Measurements from ENCODE around the gene TLR9. TPM values are rescaled to one million over a fixed set of nuclear protein-coding genes. Genes with fewer than 3 reads are reported as not detected.
A peak's percentile ranks its signal among the peaks of the same experiment; 100 is the strongest.

The TLR9 gene
- total and polyA plus RNA-seq, 4 experiments from 2014 or later = 2.3 to 3.0 TPM; not detected in 2

GRCh38 chr3:52245322-52246263 lies 20.1 kb upstream of the TLR9 start, which contains the start of gene PPM1M:
Gene PPM1M, plus strand, starts transcription at chr3:52245759. Its CDS starts 66 bp downstream, at chr3:52245825.
- no peaks in the 10 kb centered on the region for H3K27me3 Mint-ChIP-seq
- Histone ChIP-seq H3K4me3 (ENCODE audit: low read length in 2 of 2) (peak within 1 kb of the TSS; percentile 88 to 95), H3K9me3 (ENCODE audit: control insufficient read depth in 1 of 2, low read length in 2 of 2) (no peaks in the 10 kb centered on the region), H3K4me1 (ENCODE audit: insufficient read depth, low read length) (peaks cover 85% of the 10 kb centered on the region), H3K27ac (ENCODE audit: low read depth, low read length) (peak within 1 kb of the TSS; percentile 90), H3K36me3 (ENCODE audit: insufficient read depth, low read length) (peaks cover 29% of the 10 kb centered on the region), H3K27me3 (ENCODE audit: insufficient read depth, low read length) (no peaks in the 10 kb centered on the region)
- CTCF ChIA-PET (ENCODE audit: partially characterized antibody) = interaction anchor here (1.7 to 31.1 kb wide), 6 partner anchors 6 to 93 kb away, joined by 3 to 684 read pairs (median 14); partner anchors contain the start of genes GLYCTK and WDR82
- H3K9me3 Mint-ChIP-seq = no peaks in the 10 kb centered on the region
- peak within 1 kb of the TSS; percentile 95 to 97 (median 96) for H3K27ac Mint-ChIP-seq
- H3K4me1 Mint-ChIP-seq = peaks cover 53 to 90% (median 72%) of the 10 kb centered on the region in 4 donors
- peak within 1 kb of the TSS; percentile 82 to 94 (median 90) for H3K4me3 Mint-ChIP-seq
- DNase-seq = peak; percentile 71 to 84 (median 79)
- H3K36me3 Mint-ChIP-seq = peaks cover 34 to 46% of the 10 kb centered on the region in 2 donors
- POLR2A ChIA-PET (ENCODE audit: partially characterized antibody) = interaction anchor here (0.6 to 38.1 kb wide), 12 partner anchors 8 to 190 kb away, joined by 3 to 1950 read pairs (median 12); partner anchors contain the start of genes DUSP7, GLYCTK, TLR9 and TWF2
- intact Hi-C loops (cut with micrococcal nuclease) = loop anchor here (1.0 kb wide), 1 partner anchor 8 kb away; no protein-coding TSS in a partner anchor

GRCh38 chr3:52243791-52244628 lies 18.6 kb upstream of the TLR9 start:
- Histone ChIP-seq H3K27ac (ENCODE audit: low read depth, low read length) (peak overlapping the region; percentile 90), H3K36me3 (ENCODE audit: insufficient read depth, low read length) (peaks cover 13% of the 10 kb centered on the region), H3K4me3 (ENCODE audit: low read length in 2 of 2) (no peak overlapping the region), H3K4me1 (ENCODE audit: insufficient read depth, low read length) (peaks cover 79% of the 10 kb centered on the region), H3K27me3 (ENCODE audit: insufficient read depth, low read length) (no peaks in the 10 kb centered on the region), H3K9me3 (ENCODE audit: control insufficient read depth in 1 of 2, low read length in 2 of 2) (no peaks in the 10 kb centered on the region)
- ChIA-PET POLR2A (ENCODE audit: partially characterized antibody) (interaction anchor here (0.7 to 38.1 kb wide), 6 partner anchors 10 to 37 kb away, joined by 3 to 1950 read pairs (median 19); partner anchors contain the start of genes GLYCTK, TLR9 and WDR82), CTCF (ENCODE audit: partially characterized antibody) (interaction anchor here (0.8 to 31.1 kb wide), 7 partner anchors 8 to 95 kb away, joined by 3 to 684 read pairs (median 12); partner anchors contain the start of genes GLYCTK and WDR82)
- DNase-seq = peak in 1 of 5 donors; percentile 69
- Mint-ChIP-seq H3K4me3 (peak overlapping the region; percentile 75 to 87 (median 82)), H3K27ac (peak overlapping the region; percentile 92 to 97 (median 95)), H3K27me3 (no peaks in the 10 kb centered on the region), H3K36me3 (peaks cover 20 to 38% of the 10 kb centered on the region in 2 donors), H3K4me1 (peaks cover 49 to 90% (median 69%) of the 10 kb centered on the region in 4 donors), H3K9me3 (no peaks in the 10 kb centered on the region)
- intact Hi-C loops (cut with micrococcal nuclease) = no loop called here

GRCh38 chr3:52242039-52242438 lies 16.6 kb upstream of the TLR9 start:
- peaks cover 44 to 88% (median 64%) of the 10 kb centered on the region in 4 donors for H3K4me1 Mint-ChIP-seq
- H3K4me3 ChIP-seq (ENCODE audit: low read length in 2 of 2) = no peak overlapping the region
- ChIA-PET CTCF (ENCODE audit: partially characterized antibody) (interaction anchor here (6.3 to 31.1 kb wide), 2 partner anchors 10 to 36 kb away, joined by 74 to 684 read pairs; partner anchors contain the start of genes GLYCTK and WDR82), POLR2A (ENCODE audit: partially characterized antibody) (interaction anchor here (1.0 to 38.1 kb wide), 4 partner anchors 10 to 39 kb away, joined by 3 to 1950 read pairs (median 117); partner anchors contain the start of genes GLYCTK and WDR82)
- peaks cover 74% of the 10 kb centered on the region for H3K4me1 ChIP-seq (ENCODE audit: insufficient read depth, low read length)
- DNase-seq = no peak
- H3K4me3 Mint-ChIP-seq = peak overlapping the region in 3 of 8 donors; percentile 3 to 45 (median 10)
- H3K27me3 Mint-ChIP-seq = no peaks in the 10 kb centered on the region
- H3K27ac Mint-ChIP-seq = peak overlapping the region; percentile 75 to 94 (median 82)
- no peaks in the 10 kb centered on the region for H3K27me3 ChIP-seq (ENCODE audit: insufficient read depth, low read length)
- H3K36me3 ChIP-seq (ENCODE audit: insufficient read depth, low read length) = no peaks in the 10 kb centered on the region
- H3K36me3 Mint-ChIP-seq = peaks cover 7 to 25% of the 10 kb centered on the region in 2 donors
- peak overlapping the region; percentile 15 for H3K27ac ChIP-seq (ENCODE audit: low read depth, low read length)
- no peaks in the 10 kb centered on the region for H3K9me3 Mint-ChIP-seq
- no peaks in the 10 kb centered on the region for H3K9me3 ChIP-seq (ENCODE audit: control insufficient read depth in 1 of 2, low read length in 2 of 2)
- intact Hi-C loops (cut with micrococcal nuclease) = no loop called here

GRCh38 chr3:52240886-52241370 lies 15.5 kb upstream of the TLR9 start:
- peaks cover 74% of the 10 kb centered on the region for H3K4me1 ChIP-seq (ENCODE audit: insufficient read depth, low read length)
- Mint-ChIP-seq H3K4me3 (peak overlapping the region; percentile 93 to 99 (median 97)), H3K27me3 (no peaks in the 10 kb centered on the region), H3K4me1 (peaks cover 44 to 88% (median 64%) of the 10 kb centered on the region in 4 donors), H3K9me3 (no peaks in the 10 kb centered on the region), H3K36me3 (peaks cover 0 to 17% of the 10 kb centered on the region in 2 donors), H3K27ac (peak overlapping the region; percentile 82 to 98 (median 93))
- peak overlapping the region; percentile 92 for H3K27ac ChIP-seq (ENCODE audit: low read depth, low read length)
- no peaks in the 10 kb centered on the region for H3K9me3 ChIP-seq (ENCODE audit: control insufficient read depth in 1 of 2, low read length in 2 of 2)
- ChIA-PET POLR2A (ENCODE audit: partially characterized antibody) (interaction anchor here (1.1 to 38.1 kb wide), 9 partner anchors 7 to 171 kb away, joined by 4 to 1950 read pairs (median 18); partner anchors contain the start of genes GLYCTK, PPM1M, TLR9 and WDR82), CTCF (ENCODE audit: partially characterized antibody) (interaction anchor here (1.0 to 31.1 kb wide), 9 partner anchors 9 to 98 kb away, joined by 3 to 684 read pairs (median 9); partner anchors contain the start of genes GLYCTK, TLR9 and WDR82)
- no peak overlapping the region for H3K4me3 ChIP-seq (ENCODE audit: low read length in 2 of 2)
- no peaks in the 10 kb centered on the region for H3K36me3 ChIP-seq (ENCODE audit: insufficient read depth, low read length)
- no peaks in the 10 kb centered on the region for H3K27me3 ChIP-seq (ENCODE audit: insufficient read depth, low read length)
- peak in 2 of 5 donors; percentile 28 to 43 for DNase-seq
- intact Hi-C loops (cut with micrococcal nuclease) = no loop called here

- Mint-ChIP-seq H3K9me3 (no peaks in the 10 kb centered on the region), H3K4me3 (peak overlapping the region; percentile 93 to 99 (median 97)), H3K36me3 (peaks cover 0 to 17% of the 10 kb centered on the region in 2 donors), H3K4me1 (peaks cover 48 to 92% (median 68%) of the 10 kb centered on the region in 4 donors), H3K27me3 (no peaks in the 10 kb centered on the region), H3K27ac (peak overlapping the region; percentile 82 to 98 (median 93))
- Histone ChIP-seq H3K27me3 (ENCODE audit: insufficient read depth, low read length) (no peaks in the 10 kb centered on the region), H3K36me3 (ENCODE audit: insufficient read depth, low read length) (peaks cover 4% of the 10 kb centered on the region), H3K4me3 (ENCODE audit: low read length in 2 of 2) (peak overlapping the region; percentile 18 to 93), H3K27ac (ENCODE audit: low read depth, low read length) (peak overlapping the region; percentile 92), H3K4me1 (ENCODE audit: insufficient read depth, low read length) (peaks cover 79% of the 10 kb centered on the region), H3K9me3 (ENCODE audit: control insufficient read depth in 1 of 2, low read length in 2 of 2) (no peaks in the 10 kb centered on the region)
- intact Hi-C loops (cut with micrococcal nuclease) = no loop called here
- ChIA-PET POLR2A (ENCODE audit: partially characterized antibody) (interaction anchor here (1.1 to 38.1 kb wide), 11 partner anchors 8 to 172 kb away, joined by 3 to 1950 read pairs (median 11); partner anchors contain the start of genes GLYCTK, PPM1M, TLR9 and WDR82), CTCF (ENCODE audit: partially characterized antibody) (interaction anchor here (1.0 to 31.1 kb wide), 10 partner anchors 9 to 99 kb away, joined by 3 to 684 read pairs (median 9); partner anchors contain the start of genes GLYCTK, TLR9 and WDR82)
- peak in 4 of 5 donors; percentile 45 to 80 (median 49) for DNase-seq
Measured at GRCh38 chr3:52240059-52240885, 14.8 kb upstream of the TLR9 start.

Data from CD4-positive, alpha-beta memory T cell (primary cell).